Stimulated activated naive B cell treated with anti-CD40 and anti-IgM and Interleukin-4, amounts not matched to agents 10 μg/mL and 1 μg/mL and 100 μg/mL, for 72 hours (primary cell): ENCODE results near the gene RGS7BP.
"Not testable (repeated sequence)": the region's sequence is repeated elsewhere in the genome, so short reads cannot be mapped to it uniquely, and the experiment has no call there.

ENCODE experiments used
- ATAC-seq, 2 donors: fragments of 150-1000 bp; cut with Tn5 transposase; replicated peaks; 2 replicates each; pipeline ENCODE4 v1.10.0; 2021; ENCODE audit warnings: moderate library complexity in 1 of 2
- DNase-seq: peaks from one replicate; pipeline ENCODE4 v3.0.0; 2021
- H3K27ac Mint-ChIP-seq: one replicate; pipeline ENCODE4 v1.8.0; 2022; ENCODE audit warnings: mild to moderate bottlenecking, mixed read lengths
- H3K27me3 Mint-ChIP-seq, 2 donors: one replicate each; pipeline ENCODE4 v1.8.0; 2022; ENCODE audit warnings: mixed read lengths in 2 of 2
- H3K36me3 Mint-ChIP-seq, 2 donors: one replicate each; pipeline ENCODE4 v1.8.0; 2022; ENCODE audit warnings: mixed read lengths in 2 of 2, mild to moderate bottlenecking in 1 of 2
- H3K4me1 Mint-ChIP-seq, 2 donors: one replicate each; pipeline ENCODE4 v1.8.0; 2022; ENCODE audit warnings: mixed read lengths in 2 of 2, mild to moderate bottlenecking in 1 of 2
- H3K4me3 Mint-ChIP-seq, 2 donors: one replicate each; pipeline ENCODE4 v1.8.0; 2022; ENCODE audit warnings: mild to moderate bottlenecking in 2 of 2, mixed read lengths in 2 of 2, moderate library complexity in 1 of 2
- H3K9me3 Mint-ChIP-seq, 2 donors: one replicate each; pipeline ENCODE4 v1.8.0; 2022; ENCODE audit warnings: mixed read lengths in 2 of 2, mild to moderate bottlenecking in 1 of 2

Gene RGS7BP

DNA sequence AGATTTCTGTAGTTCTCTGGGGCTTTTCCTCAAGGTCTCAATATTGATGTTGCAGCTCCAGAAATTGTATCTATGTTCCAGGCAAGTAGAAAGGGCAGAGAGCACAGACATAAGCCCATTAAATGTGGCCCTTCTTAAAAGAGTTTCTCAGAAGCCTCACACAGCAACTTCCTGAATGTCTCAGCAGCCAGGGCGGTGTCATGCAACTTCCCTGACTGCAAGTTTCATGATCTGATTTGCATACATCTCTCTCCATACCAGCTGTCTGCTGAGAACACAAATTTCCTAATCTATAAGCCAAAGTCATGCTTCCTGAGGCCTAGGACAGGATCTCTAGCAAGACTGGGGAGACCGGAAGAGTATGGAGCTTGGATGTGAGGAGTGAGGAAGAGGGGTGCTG lies 13.0 kb downstream of the RGS7BP start:
- no peak overlapping the region for H3K4me3 Mint-ChIP-seq
- H3K4me1 Mint-ChIP-seq, result no peaks in the 10 kb centered on the region
- peak in 1 of 2 donors; percentile 12 for ATAC-seq
- DNase-seq, result no peak
- no peaks in the 10 kb centered on the region for H3K9me3 Mint-ChIP-seq
- H3K27ac Mint-ChIP-seq, result no peak overlapping the region
- no peaks in the 10 kb centered on the region for H3K36me3 Mint-ChIP-seq
- H3K27me3 Mint-ChIP-seq, result no peaks in the 10 kb centered on the region

DNA sequence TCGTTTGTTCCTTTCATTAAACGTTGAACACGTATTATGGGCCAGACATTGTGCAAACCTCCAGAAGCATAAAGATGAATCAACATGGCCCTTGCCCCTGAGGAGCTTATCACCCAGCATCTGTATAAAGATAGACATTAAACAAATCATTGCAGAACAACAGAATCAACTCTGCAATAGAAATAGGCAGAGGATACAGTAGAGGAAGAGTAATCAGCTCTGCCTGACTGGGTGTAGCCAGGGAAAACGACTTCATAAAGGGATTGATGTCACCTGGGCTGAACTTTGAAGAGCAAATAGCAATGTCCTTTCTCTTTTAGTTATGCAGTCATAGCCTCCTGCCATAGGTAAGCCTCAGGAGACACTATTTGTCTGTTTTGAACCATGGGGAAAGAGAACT lies 13.4 kb downstream of the RGS7BP start:
- no peaks in the 10 kb centered on the region for H3K9me3 Mint-ChIP-seq
- no peak for DNase-seq
- no peaks in the 10 kb centered on the region for H3K27me3 Mint-ChIP-seq
- H3K27ac Mint-ChIP-seq, result no peak overlapping the region
- ATAC-seq, result peak in 1 of 2 donors; percentile 19
- no peaks in the 10 kb centered on the region for H3K36me3 Mint-ChIP-seq
- H3K4me3 Mint-ChIP-seq, result no peak overlapping the region
- H3K4me1 Mint-ChIP-seq, result no peaks in the 10 kb centered on the region

DNA sequence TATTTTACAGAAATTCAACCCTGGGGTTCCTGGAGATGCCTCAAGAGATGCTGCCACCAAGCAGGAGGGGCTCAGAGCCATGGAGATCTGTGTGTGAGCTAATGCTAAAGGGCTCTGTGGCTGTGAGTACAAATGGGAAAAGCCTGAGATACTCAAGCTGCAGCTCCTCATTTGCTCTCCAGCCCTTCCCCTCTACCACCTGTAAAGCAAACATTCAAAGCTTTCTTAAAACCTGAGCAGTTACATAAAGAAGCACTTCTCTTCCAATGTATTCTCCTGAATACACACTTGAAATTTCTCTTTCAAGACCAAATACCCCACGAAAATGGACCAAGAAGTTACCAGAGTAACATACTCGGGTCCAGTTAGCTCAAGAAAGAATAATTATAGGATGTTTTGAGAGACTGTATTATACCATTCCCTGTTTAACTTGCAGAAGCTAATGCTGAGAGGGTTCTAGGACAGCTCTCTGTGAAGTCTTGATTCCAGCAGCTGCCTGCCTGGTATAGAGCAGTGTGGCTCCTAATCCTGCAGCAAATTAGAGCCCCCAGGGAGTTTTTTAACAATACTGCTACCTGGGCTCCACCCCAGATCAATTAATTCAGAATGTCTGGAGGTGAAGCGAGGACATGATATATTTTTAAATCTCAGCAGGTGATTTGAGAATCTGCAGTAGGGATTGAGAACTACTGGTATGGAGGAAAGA lies 21.1 kb downstream of the RGS7BP start:
- H3K36me3 Mint-ChIP-seq, result no peaks in the 10 kb centered on the region
- H3K27me3 Mint-ChIP-seq, result no peaks in the 10 kb centered on the region
- H3K27ac Mint-ChIP-seq, result no peak overlapping the region
- DNase-seq (no peak), ATAC-seq (no peak)
- no peaks in the 10 kb centered on the region for H3K4me1 Mint-ChIP-seq
- no peaks in the 10 kb centered on the region for H3K9me3 Mint-ChIP-seq
- H3K4me3 Mint-ChIP-seq, result no peak overlapping the region

DNA sequence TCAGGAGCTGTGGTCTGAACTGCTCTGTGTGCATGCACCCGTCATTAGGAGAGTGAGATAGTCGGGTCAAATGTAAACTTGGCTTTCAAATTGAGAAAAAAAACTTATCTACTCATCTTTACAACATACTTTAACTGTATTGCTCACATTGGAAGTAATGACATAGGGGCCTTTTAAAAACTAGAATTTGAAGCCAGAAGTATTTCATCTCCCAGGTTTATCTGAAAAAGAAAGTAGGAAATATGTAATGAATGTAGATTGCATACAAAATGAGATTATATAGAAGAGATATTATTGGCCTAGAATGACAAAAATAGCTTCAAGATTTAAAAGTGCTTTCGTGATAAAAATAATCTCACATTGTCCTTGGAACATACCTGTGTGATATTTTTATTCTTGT lies 24.3 kb downstream of the RGS7BP start:
- H3K4me1 Mint-ChIP-seq, result no peaks in the 10 kb centered on the region
- H3K27me3 Mint-ChIP-seq, result no peaks in the 10 kb centered on the region
- ATAC-seq (no peak), DNase-seq (no peak)
- H3K27ac Mint-ChIP-seq, result no peak overlapping the region
- no peaks in the 10 kb centered on the region for H3K9me3 Mint-ChIP-seq
- no peaks in the 10 kb centered on the region for H3K36me3 Mint-ChIP-seq
- no peak overlapping the region for H3K4me3 Mint-ChIP-seq

- H3K4me1 Mint-ChIP-seq, result no peaks in the 10 kb centered on the region
- DNase-seq, result no peak
- no peak for ATAC-seq
- H3K4me3 Mint-ChIP-seq, result no peak overlapping the region
- H3K27ac Mint-ChIP-seq, result no peak overlapping the region
- no peaks in the 10 kb centered on the region for H3K36me3 Mint-ChIP-seq
- H3K9me3 Mint-ChIP-seq, result no peaks in the 10 kb centered on the region
- H3K27me3 Mint-ChIP-seq, result no peaks in the 10 kb centered on the region
Observed at GRCh38 chr5:64532212-64532611, 26.4 kb downstream of the RGS7BP start.

DNA sequence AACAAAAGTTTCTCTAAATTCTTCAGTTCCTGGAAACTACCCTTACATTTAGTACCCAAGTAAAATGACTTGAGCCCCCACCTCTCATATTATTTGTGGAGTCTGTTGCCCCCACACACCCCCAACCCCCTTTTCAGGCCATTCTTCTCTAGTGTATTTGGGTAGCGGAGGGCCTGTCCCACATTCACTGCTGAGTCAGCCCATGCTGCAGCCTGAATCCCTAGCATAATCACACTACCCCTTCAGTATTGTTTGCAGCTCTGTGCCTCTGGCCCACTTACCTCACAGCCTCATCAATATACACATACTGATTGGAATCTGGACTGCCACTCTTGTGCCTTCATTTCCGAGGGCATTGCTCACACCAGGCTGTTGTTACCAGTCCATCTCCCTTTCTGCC lies 26.8 kb downstream of the RGS7BP start:
- DNase-seq (no peak), ATAC-seq (no peak)
- H3K4me1 Mint-ChIP-seq, result no peaks in the 10 kb centered on the region
- H3K4me3 Mint-ChIP-seq, result no peak overlapping the region
- no peak overlapping the region for H3K27ac Mint-ChIP-seq
- H3K9me3 Mint-ChIP-seq, result no peaks in the 10 kb centered on the region
- H3K36me3 Mint-ChIP-seq, result no peaks in the 10 kb centered on the region
- no peaks in the 10 kb centered on the region for H3K27me3 Mint-ChIP-seq

DNA sequence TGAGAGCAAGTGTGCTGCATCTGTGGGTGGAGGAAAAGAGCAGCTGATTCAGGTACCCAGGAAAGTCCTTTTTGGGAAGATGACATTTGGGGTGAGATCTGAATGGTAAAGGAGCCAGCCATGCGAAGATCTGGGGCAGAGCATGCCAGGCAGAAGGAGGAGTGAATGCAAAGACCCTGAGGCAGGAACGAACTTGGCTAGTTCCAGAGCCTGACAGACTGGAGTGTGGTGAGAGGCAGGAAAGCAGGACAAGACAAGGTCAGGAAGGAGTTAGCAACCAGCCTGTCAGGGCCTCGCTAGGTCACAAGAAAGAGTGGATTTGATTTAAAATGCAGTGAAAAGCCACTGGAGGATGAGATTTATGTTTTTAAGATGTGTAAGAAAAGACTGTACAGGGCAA lies 28.2 kb downstream of the RGS7BP start:
- no peak overlapping the region for H3K4me3 Mint-ChIP-seq
- DNase-seq (no peak), ATAC-seq (no peak)
- no peaks in the 10 kb centered on the region for H3K36me3 Mint-ChIP-seq
- no peaks in the 10 kb centered on the region for H3K4me1 Mint-ChIP-seq
- no peak overlapping the region for H3K27ac Mint-ChIP-seq
- H3K9me3 Mint-ChIP-seq, result no peaks in the 10 kb centered on the region
- H3K27me3 Mint-ChIP-seq, result no peaks in the 10 kb centered on the region

DNA sequence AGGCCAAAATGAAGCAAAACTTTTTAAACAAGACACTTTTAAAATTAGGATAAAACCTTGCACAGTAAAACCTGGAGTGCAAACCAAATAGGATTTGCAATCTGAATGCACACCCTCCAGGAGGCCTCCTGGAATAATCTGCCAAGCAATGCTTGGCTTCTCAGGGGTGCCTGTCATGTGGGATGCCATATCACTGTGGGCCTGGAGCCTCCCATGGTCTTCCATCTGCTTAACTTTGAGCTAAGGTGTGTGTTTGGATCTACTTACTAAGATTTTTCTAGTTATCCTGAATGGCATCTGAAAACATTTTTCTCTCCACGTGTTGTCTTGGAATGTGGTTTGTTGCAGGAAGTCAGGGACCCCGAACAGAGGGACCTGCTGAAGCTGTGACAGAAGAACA lies 52.1 kb downstream of the RGS7BP start:
- H3K9me3 Mint-ChIP-seq, result peaks cover 9 to 11% of the 10 kb centered on the region in 2 donors
- H3K27me3 Mint-ChIP-seq, result no peaks in the 10 kb centered on the region
- no peak overlapping the region for H3K27ac Mint-ChIP-seq
- H3K36me3 Mint-ChIP-seq, result no peaks in the 10 kb centered on the region
- DNase-seq (no peak), ATAC-seq (no peak)
- no peak overlapping the region for H3K4me3 Mint-ChIP-seq
- H3K4me1 Mint-ChIP-seq, result no peaks in the 10 kb centered on the region

GRCh38 chr5:64558641-64559040 lies 52.8 kb downstream of the RGS7BP start:
- not testable (repeated sequence) for H3K4me1 Mint-ChIP-seq, H3K27ac Mint-ChIP-seq, ATAC-seq, H3K36me3 Mint-ChIP-seq, H3K4me3 Mint-ChIP-seq, DNase-seq, H3K27me3 Mint-ChIP-seq
- H3K9me3 Mint-ChIP-seq, result peaks cover 9 to 11% of the 10 kb centered on the region in 2 donors

DNA sequence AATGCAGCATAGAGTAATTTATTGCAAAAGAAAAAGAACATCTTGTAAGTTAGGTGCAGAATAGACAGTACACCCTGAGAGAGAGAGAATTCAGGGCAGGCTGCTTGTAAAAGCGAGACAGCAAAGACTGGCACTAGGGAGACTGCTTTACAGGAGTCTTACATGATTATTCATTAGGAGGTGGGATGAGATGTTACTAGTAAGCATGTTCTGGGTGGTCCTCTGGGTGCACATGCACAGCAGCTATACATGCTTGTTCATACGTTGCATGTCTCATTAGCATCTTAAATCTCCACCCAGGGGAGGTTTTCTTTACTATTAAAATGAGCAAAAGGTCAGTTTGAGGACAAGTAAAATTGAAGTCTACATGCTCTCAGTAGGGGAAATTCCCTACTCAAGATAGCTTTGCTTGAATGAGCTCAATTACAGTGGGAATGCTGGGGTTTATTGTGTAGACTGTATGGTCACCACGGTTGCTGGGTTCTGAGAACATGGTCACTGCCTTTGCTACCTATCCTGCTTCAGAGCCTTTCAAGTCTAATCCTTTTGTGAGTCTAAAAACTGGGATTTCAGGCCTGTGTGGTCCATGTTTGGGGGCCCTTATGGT lies 60.6 kb downstream of the RGS7BP start:
- DNase-seq (no peak), ATAC-seq (no peak)
- no peaks in the 10 kb centered on the region for H3K36me3 Mint-ChIP-seq
- no peak overlapping the region for H3K27ac Mint-ChIP-seq
- H3K4me3 Mint-ChIP-seq, result no peak overlapping the region
- no peaks in the 10 kb centered on the region for H3K4me1 Mint-ChIP-seq
- no peaks in the 10 kb centered on the region for H3K9me3 Mint-ChIP-seq
- no peaks in the 10 kb centered on the region for H3K27me3 Mint-ChIP-seq

GRCh38 chr5:64569858-64570257 lies 64.0 kb downstream of the RGS7BP start:
- no peak overlapping the region for H3K4me3 Mint-ChIP-seq
- DNase-seq, result no peak

DNA sequence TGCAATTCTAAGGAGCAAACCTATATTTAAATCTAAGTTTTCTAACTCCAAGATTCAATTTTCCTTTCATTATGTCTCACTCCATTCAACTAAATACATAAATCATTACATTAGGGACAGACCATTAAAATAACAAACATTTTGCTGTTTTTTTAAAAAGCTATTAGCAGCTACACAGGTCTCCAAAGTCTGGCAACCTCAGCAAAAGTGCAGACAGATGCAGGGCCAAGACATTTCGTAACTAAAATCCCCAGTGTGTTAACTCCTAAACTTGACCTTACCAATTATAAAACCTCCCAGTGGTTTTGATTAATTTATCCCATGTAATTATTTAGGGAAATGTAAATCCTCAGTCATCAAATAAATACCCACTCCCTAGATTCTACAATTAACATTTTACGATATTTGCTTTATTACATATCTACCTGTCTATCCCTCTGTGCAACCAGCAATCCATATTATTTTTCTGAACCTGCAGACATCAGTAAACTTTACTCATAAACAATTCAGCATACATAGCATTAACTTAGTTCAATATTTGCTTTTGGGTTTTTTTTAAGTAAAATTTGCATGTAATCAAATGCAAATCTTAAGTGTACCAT lies 64.7 kb downstream of the RGS7BP start:
- no peak for DNase-seq
- H3K27me3 Mint-ChIP-seq, result peaks cover 0 to 5% of the 10 kb centered on the region in 2 donors
- no peaks in the 10 kb centered on the region for H3K36me3 Mint-ChIP-seq
- H3K4me1 Mint-ChIP-seq, result no peaks in the 10 kb centered on the region
- ATAC-seq, result no peak
- H3K4me3 Mint-ChIP-seq, result no peak overlapping the region
- no peaks in the 10 kb centered on the region for H3K9me3 Mint-ChIP-seq
- no peak overlapping the region for H3K27ac Mint-ChIP-seq

More at GRCh38 chr5:64569858-64570257, 64.0 kb downstream of the RGS7BP start:
- H3K27ac Mint-ChIP-seq, result no peak overlapping the region
- ATAC-seq, result no peak
- no peaks in the 10 kb centered on the region for H3K4me1 Mint-ChIP-seq
- H3K9me3 Mint-ChIP-seq, result no peaks in the 10 kb centered on the region
- peaks cover 0 to 5% of the 10 kb centered on the region in 2 donors for H3K27me3 Mint-ChIP-seq
- no peaks in the 10 kb centered on the region for H3K36me3 Mint-ChIP-seq

- Mint-ChIP-seq H3K9me3 (no peaks in the 10 kb centered on the region), H3K27me3 (peaks cover 9 to 23% of the 10 kb centered on the region in 2 donors), H3K4me3 (no peak overlapping the region), H3K4me1 (no peaks in the 10 kb centered on the region), H3K36me3 (no peaks in the 10 kb centered on the region), H3K27ac (no peak overlapping the region)
- no peak for DNase-seq
- no peak for ATAC-seq
Observed at GRCh38 chr5:64575561-64575960, 69.7 kb downstream of the RGS7BP start.

- DNase-seq (no peak), ATAC-seq (no peak)
- peaks cover 9 to 23% of the 10 kb centered on the region in 2 donors for H3K27me3 Mint-ChIP-seq
Observed at GRCh38 chr5:64576250-64576649, 70.4 kb downstream of the RGS7BP start.

GRCh38 chr5:64585646-64586045 lies 79.8 kb downstream of the RGS7BP start:
- ATAC-seq (no peak), DNase-seq (no peak)
- peaks cover 11 to 20% of the 10 kb centered on the region in 2 donors for H3K27me3 Mint-ChIP-seq
- no peak overlapping the region for H3K27ac Mint-ChIP-seq
- H3K4me1 Mint-ChIP-seq, result no peaks in the 10 kb centered on the region
- no peak overlapping the region for H3K4me3 Mint-ChIP-seq
- H3K36me3 Mint-ChIP-seq, result no peaks in the 10 kb centered on the region
- no peaks in the 10 kb centered on the region for H3K9me3 Mint-ChIP-seq

More at GRCh38 chr5:64576250-64576649, 70.4 kb downstream of the RGS7BP start:
- no peaks in the 10 kb centered on the region for H3K9me3 Mint-ChIP-seq
- no peak overlapping the region for H3K4me3 Mint-ChIP-seq
- H3K36me3 Mint-ChIP-seq, result no peaks in the 10 kb centered on the region
- no peak overlapping the region for H3K27ac Mint-ChIP-seq
- no peaks in the 10 kb centered on the region for H3K4me1 Mint-ChIP-seq
